ENCODE results near the gene MN1.

MN1 gene

GRCh38 chr22:27785831-27786230 is 15.7 kb downstream of the MN1 start:
- no peak for DNase-seq (ENCODE audit: low read depth)

DNA sequence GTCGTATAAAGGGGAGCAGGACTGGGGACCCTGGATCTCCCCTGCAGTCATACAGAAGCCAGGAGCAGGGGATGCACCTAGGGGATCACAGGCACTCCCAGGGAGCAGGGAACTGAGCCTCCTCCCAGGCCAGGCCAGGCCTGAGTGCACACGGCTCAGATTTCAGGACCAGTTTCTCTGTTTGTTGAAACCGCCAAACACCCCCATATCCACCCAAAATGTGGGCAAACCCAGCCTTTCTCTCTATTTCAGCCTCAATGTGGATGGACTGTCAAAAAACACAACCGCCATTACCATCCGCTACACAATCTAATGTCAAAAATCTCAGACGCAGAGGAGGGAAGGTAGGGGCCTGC is 17.5 kb downstream of the MN1 start:
- no peak for DNase-seq (ENCODE audit: low read depth)

GRCh38 chr22:27783436-27784119 is 18.0 kb downstream of the MN1 start:
- DNase-seq (ENCODE audit: low read depth), result no peak

- DNase-seq (ENCODE audit: low read depth), result no peak
Observed at GRCh38 chr22:27782088-27782487, 19.5 kb downstream of the MN1 start.

- DNase-seq (ENCODE audit: low read depth), result no peak
Observed at GRCh38 chr22:27780161-27780575, 21.4 kb downstream of the MN1 start.

DNA sequence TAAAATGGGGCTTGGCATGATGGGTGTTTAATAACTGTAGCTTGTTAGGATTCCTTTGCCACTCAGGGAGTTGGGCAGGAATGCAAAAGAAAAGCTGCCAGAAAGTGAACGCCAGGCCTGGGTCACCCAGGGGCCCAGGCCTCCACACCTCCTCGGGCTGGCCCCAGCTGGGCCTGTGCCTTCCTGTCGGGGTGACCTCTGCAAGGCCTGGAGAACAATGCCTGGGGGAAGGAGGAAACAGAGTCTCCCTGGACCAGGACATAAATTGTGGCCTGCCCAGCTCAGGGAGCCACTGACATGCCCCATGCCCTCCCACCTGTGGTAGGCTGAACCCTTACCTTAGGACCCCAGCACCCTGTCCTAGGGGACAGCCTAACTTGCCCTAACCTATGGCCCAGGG is 21.9 kb downstream of the MN1 start:
- DNase-seq (ENCODE audit: low read depth), result no peak

DNA sequence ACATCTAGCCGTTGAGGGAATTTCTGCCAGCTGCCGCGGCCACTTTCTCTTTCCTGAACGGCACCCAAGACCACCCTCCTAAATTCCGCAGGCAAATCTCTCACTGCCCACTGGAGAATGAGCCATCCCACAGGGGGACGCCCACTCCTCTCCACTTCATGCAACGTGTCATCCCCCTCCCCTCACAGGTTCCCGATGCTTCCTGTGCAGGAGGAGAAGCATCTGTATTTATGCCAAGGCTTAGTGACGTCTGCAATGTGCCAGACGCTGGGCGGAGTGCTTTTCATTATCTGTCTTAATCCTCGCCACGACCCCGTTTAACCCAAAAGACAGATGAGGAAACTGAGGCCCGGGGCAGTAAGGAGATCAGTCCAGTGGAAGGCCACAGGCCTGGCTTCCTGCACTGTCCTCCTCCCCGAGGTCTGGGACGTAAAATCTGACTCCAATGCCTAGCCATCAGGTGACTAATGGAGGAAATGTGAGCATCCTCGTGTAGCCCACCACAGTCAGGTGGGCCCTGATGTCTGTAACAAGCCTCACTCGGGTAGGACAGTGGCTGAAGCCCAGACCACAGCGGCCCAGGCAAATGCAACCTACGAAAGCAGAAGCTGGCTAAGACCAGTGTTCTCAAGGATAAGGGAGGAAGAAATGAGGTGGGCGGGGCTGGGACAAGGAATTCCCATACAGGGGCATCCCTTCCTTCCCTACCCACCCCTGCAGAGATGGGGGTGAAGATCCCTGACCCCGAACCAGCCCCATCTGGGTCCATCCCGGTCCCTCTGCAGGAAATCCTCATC is 23.1 kb downstream of the MN1 start:
- DNase-seq (ENCODE audit: low read depth), result no peak

- no peak for DNase-seq (ENCODE audit: low read depth)
Observed at GRCh38 chr22:27777128-27777527, 24.4 kb downstream of the MN1 start.

DNA sequence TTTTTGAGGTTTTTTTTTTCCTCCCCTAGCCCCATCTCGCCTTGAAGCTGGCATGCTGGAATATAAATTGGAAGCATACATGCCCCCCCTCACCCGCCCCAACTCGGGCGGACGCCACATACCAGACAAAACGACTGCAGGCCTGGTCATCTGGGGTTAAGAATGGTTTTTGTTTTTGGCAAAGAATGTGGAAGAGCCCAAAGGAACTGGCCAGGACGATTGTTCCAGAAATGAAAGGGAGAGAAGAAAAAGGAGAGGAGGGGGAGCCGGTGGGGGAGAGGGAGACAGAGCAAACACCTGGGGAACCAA is 25.0 kb downstream of the MN1 start:
- no peak for DNase-seq (ENCODE audit: low read depth)

GRCh38 chr22:27775758-27776649 is 25.6 kb downstream of the MN1 start:
- DNase-seq (ENCODE audit: low read depth), result no peak

- DNase-seq (ENCODE audit: low read depth), result no peak
Observed at GRCh38 chr22:27775087-27775698, 26.4 kb downstream of the MN1 start.

DNA sequence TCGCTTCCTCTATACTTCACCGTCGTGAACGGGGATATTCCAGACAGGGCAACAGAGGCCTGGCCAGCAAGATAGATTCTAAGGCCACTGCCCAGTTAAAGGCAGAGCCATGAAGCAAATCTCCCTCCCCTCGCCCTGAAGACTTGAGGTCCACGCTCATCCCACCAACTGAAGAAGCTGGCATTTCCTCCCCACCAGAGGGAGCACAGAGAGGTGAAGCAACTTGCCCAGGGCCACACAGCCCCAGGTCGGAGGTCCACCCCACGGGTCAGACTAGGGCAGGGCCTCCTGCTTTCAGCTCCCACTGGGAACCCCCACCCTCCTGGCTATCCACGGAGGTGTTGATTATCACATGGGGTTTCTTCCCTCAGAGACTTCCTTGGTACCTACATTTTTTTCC is 27.4 kb downstream of the MN1 start:
- DNase-seq (ENCODE audit: low read depth), result no peak

DNA sequence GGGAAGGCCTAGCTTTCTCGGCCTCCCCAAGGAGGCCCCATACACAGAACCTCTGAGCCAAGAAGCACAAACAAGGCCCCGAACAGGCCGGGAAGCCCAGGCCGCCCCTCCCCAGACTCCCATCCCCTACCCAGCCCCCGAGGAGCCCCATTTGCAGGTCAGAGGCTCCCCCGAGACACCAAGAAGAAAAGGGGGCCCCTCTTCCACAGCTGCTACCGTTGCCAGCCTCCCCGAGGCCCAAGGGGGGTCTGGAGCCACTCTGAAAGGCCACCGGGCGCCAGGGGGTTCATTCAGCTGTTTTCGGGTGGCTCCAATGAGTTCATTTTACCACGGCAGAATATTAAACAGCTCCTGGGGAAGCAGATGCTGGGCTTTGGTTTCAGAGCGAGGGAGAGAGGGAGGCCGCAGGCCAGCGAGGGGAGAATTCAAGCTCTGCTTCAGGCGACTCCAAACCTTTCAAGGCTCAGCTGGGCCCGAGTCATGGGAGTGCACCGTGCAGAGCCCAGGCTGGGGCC is 28.5 kb downstream of the MN1 start:
- no peak for DNase-seq (ENCODE audit: low read depth)

DNA sequence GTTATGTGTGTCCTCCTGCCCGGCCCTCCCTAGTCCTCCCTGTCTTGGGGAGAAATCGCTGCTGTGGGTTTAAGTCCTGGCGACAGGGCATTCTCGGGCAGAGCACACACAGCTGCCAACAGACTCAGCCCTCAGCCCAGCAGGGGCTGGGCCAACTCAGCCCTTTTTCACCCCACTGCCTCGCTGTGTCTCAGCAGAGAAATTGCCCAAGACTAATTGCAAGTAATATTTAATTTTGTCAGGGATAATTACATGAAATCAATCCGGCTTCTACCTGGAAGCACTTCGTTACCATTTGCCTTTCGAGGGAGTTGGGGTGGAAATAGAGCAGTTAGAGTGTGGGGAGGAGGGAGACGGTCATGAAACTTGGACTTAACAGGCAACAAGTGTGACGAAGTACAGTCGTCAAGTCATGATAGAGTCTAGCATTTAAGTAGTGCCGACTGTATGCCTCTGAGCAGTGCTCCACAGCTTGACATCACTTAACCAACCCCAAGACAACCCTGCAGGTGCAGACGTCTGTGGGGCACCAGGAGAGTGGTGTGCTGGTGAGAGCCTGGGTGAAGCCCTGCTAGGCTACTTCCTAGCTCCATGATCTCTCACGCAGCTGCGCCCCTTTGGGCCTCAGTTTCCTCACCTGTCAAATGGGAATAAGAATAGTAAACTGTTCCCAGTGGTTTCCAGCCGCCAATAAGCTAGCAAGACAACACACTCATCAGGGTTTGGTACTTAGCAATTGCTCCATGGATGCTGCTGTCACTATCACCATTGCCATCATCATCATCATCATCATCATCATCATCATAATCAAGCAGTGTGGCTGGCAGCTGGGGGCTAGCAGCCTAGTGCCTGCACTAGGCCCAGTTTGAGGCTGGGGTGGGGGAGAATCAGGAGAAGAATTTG is 29.2 kb downstream of the MN1 start:
- no peak for DNase-seq (ENCODE audit: low read depth)

- no peak for DNase-seq (ENCODE audit: low read depth)
Observed at GRCh38 chr22:27771637-27772036, 29.9 kb downstream of the MN1 start.

DNA sequence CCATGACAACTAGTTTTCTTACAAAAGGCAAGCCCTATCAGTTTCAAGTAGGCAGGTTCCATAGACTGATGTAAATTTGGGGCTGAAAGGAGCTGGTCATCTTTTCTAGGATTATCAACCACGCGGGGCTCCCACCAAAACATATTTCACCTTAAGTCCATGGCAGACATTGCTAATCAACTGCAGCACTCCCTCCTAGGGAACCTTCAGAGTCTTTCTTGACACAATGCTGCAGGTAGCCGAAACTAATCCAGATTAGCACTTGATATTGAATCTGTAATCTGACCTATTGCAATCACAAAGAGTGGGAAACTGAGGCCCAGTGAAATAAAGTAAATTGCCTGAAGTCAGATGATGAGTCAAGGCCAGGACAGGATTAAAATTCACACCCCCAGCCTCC is 32.5 kb downstream of the MN1 start:
- no peak for DNase-seq (ENCODE audit: low read depth)

DNA sequence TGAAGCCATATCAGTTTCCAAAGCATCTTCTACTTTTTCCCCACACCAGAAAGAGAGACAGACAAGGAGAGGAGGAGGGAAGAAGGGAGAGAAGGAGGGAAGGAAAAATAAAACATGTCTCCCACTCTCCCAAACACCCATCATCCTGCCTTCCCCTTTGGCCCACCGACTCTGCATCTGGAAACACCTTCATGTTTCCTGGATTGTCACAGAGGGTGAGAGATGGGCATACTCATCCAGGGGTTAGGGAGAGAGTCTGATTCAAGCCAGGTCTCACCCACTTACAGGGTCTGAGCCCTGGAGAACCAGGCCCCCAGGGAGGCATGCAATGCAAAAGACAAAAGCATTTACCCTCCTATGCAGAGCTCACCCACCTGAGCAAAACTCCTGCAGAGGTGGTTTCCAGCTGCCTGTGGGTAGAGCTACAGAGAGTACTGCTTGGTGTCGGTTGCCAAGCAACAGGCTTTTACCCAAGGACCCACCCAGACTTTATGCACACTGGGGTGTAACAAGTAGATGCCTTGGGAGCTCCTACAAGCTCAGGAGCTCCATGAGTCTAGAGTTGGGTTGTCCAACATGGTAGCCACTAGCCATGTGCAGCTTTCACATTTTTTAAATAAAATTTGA is 33.4 kb downstream of the MN1 start:
- DNase-seq (ENCODE audit: low read depth), result no peak

GRCh38 chr22:27766679-27767078 is 34.9 kb downstream of the MN1 start:
- DNase-seq (ENCODE audit: low read depth), result no peak

DNA sequence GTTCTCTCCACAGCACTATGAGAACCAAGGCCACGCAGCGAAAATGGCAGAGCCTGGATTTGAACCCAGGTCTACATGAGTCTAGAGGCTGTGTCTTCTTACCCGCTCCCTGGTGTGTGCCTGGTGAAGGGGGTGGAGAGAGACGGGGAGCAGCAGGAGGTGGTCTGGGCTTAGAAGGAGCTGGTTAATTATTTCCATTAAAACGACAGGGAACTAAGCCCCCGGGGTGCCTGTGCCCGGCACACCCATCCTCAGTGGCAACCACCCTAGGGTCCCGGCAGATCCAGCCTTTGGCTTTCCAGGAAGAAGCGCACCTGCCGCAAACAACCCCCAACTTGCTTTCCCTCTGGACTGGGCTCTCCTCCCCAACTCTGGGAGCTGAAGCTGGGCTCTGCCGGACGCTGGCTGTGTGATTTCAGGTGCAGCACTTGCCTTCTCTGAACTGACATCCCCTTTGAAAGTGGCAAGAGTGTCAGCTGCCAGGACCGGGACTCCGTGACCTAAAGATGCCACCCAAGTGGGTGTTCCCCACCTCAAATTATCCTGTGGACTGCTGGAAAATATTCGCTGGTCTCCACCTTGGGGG is 35.8 kb downstream of the MN1 start:
- no peak for DNase-seq (ENCODE audit: low read depth)

- no peak for DNase-seq (ENCODE audit: low read depth)
Observed at GRCh38 chr22:27764722-27765236, 36.8 kb downstream of the MN1 start.

Measured in stimulated activated CD8-positive, alpha-beta memory T cell treated with anti-CD3 and anti-CD28 coated beads, Interleukin-12 subunit alpha, Interleukin-12 subunit beta, amount 100 ng/mL, for 4 hours (primary cell).